ENCODE results near the gene TCF25. TPM values are rescaled to one million over a fixed set of nuclear protein-coding genes. Genes with fewer than 3 reads are reported as not detected.

TCF25 gene
- total RNA-seq, 2 donors from 2014 or later, result 127 to 158 TPM

DNA sequence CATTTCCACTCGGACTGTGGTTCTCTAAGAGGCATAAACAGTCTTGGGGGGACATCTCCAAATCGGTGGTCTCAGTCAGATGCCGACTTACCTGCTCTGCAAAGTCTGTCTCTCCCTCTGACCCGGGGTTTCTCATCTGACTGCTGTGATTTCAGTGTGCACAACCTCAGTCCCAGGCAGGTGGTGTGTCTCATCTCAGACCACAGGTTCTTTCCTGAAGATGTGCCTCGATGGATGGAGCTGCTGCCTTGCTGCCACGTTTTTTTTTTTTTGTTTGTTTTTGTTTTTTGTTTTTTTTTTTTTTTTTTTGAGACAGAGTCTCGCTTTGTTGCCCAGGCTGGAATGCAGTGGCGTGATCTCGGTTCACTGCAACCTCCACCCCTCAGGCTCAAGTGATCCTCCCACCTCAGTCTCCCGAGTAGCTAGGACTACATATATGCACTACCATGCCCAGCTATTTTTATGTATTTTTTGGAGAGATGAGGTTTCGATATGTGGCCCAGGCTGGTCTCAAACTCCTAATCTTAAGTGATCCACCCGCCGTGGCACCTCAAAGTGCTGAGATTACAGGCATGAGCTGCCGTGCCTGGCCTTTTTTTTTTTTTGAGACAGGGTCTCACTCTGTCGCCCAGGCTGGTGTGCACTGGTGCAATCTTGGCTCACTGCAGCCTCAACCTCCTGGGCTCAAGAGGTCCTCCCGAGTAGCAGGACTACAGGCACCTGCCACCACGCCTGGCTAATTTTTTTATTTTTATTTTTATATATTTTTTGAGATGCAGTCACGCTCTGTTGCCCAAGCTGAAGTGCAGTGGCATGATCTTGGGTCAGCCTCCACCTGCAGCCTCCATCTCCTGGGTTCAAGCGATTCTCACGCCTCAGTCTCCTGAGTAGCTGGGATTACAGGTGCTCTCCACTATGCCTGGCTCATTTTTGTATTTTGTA is 29.7 kb upstream of the TCF25 start:
- intact Hi-C loops (cut with DNase I), result no loop called here
- DNase-seq (ENCODE audit: low spot score), result no peak

DNA sequence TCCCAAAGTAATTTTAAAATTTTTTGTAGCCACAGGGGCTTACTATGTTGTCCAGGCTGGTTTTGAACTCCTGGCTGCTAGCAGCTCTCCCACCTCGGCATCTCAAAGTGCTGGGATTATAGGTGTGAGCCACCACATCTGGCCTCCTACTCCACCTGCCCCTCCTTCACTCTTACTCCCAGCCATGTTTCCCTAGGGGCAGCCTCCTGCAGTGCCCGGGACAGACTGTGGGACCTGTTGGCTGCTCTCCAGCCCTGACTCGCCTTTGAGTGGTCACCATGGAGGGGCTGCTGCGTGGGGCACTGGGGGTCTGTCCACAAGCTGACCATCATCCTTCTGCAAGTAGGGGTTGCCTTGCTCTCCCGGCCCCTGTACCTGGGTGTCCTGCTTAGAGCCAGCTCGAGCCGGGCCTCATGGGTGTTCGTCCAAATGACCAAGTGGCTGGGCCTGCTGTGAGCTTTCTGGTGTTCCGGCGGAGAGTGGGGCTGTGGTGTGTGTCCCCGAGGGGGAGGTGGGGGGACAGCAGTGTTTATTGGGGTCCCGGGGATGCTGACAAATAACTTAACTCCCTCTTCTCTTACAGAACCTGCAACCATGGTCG is 28.6 kb upstream of the TCF25 start:
- intact Hi-C loops (cut with DNase I), result no loop called here
- DNase-seq (ENCODE audit: low spot score), result no peak

DNA sequence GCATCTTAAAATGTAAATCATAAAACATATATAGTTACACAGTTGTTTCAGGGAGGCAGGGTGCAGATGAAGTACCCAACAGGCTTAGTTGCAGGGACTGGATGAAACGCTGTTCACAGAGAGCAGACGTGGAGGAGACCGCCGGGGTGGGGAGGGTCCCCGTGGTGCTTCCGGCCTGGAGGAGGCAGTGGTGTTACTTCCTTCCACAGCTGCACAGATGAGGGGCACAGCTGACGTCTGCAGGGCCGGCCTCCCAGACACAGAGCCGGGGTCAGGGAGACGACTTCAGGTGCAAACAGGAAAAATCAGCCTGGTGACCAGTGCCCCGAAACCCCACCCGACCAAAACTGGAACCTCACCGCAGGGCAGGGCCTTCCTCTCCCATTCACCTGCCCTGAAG is 28.0 kb upstream of the TCF25 start:
- intact Hi-C loops (cut with DNase I), result no loop called here

DNA sequence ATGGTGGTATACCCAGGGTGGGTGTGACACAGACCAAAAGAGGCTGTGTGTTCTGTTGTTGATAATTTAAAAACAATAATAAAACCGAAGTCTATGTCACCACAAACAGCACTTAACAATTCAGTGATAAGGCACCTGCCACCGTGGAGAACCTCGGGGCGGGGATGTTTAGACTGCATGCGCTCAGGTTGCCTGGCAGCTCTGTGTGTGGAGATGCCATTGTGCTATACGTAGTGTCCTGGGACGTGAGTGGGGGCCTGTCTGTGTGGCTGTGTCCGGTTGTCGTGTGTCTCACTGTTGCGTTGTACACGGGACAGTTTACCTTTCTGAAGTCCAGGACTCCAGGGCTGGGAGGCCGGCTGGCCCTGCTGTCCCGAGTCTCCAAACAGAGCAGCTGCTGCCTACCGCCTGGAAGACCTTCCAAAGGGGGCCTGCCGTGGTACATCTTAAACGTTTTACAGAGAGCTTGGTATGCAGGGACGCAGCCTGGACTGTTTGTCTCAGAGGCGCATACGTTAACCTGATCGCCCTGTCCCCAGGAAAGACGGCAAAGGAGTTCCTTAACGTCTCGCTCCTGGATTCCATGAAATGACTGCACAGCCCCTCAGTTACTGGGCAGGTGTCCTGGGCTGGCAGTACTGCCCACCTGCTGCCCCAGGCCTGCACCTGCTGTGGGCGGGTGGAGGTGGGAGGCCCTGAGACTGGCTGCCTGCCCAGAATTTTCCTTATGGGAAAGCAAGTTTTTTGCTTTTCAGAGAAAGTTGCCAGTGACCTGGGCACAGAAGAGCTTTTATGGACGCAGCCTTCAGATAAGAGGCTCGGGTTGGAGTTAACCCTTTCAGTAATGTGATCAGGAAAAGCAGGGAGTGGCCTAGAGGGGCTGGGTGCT is 26.1 kb upstream of the TCF25 start:
- intact Hi-C loops (cut with DNase I), result no loop called here
- DNase-seq (ENCODE audit: low spot score), result no peak

More for the DNA sequence above, 28.0 kb upstream of the TCF25 start:
- no peak for DNase-seq (ENCODE audit: low spot score)

DNA sequence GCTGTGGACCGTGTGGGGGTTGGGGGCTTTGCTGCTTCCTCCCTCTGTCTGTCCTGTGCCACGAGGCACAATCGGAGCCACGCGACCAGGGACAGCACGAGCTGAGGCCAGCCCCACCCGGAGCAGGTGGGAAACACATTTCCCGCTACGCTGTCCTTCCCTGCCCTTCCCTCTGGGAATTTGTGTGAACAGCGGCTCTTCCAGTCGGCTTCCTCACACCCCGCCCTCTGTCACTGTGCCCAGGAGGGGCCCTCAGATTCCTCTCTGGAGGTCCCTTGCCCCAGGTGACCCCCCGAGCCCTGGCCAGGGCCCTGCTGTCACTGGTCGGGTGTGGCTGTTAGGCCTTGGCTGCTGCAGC is 25.5 kb upstream of the TCF25 start:
- intact Hi-C loops (cut with DNase I), result no loop called here
- DNase-seq (ENCODE audit: low spot score), result no peak

DNA sequence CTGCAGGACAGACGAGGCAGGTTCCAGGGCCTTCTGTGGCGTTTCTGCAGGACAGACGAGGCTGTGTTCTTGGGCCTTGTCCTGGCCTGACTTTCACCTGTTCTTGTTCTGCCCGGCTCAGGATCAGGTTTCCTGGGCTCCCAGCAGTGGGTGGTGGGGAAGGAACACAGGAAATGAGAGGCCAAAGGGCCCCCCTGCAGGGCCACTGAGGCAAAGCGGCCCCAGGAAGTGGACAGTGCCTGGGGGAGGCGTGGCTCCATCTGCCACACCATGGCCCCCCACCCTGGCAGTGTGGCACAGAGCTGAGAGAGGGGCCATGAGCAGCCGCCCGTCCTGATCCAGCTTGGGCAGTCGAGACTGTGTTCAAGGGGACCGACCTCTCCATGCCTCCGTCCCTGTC is 24.4 kb upstream of the TCF25 start:
- no peak for DNase-seq (ENCODE audit: low spot score)
- intact Hi-C loops (cut with DNase I), result no loop called here

DNA sequence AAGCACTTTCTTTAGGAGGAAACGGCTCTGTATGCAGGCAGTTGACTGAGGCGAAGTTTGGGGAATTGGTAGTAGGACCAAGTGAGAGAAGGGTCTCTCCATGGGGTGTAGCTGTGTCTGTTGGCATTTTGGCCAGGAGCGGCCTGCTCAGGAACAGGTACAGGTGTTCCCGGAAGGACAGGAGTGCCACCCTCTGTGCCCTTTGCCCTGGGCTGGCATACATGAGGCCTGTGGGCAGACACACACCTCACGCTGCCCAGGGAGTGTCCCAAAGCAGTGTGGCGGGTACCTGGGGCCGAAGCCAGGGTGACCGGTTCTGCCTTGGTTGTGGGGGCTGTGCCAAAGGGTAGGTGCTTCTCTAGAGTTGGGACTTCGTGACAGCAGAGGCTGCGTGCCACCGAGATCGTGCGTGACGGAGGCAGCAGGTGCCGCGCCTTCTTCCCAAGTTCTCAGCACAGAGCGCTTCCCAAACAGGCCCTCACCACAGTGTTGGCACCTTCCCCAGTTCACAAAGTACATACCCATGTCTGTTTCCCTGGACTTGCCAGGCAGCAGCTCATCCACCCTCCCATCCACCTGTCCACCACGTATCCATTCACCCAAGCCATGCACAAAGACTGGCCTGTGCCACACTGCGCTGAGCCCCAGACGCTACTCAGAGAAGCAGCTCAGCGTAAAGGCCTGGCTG is 19.9 kb upstream of the TCF25 start:
- intact Hi-C loops (cut with DNase I), result no loop called here
- no peak for DNase-seq (ENCODE audit: low spot score)

DNA sequence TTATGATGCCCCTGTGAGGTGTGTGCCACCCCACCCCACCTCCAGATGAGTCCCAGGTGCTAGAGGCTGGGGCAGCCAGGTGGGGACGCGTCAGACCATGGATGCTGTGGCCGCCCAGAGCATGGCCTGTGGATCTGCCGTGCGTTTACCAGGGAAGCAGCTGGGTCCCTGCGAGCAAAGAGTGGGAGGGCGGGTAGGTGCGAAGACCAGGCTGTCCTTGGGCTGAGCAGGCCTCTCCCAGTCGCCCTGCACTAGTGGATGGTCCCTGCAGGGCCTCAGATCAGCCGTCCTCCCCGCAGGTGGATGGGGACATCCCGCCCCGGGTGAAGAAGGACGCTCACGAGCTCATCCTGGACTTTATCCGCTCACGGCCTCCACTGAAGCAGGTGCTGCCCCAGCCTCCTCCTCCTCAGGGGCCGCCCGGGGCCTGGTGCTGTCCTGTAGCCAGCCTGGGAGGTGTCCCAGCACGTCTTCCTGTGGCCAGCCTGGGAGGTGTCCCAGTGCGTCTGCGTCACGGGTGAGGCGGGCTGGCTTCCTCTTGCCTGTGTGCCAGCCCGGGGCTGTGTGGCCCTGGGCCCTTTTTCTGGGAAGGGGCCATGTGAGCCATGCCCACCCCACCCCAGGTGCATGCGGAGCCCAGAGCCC is 18.0 kb upstream of the TCF25 start:
- DNase-seq (ENCODE audit: low spot score), result no peak
- intact Hi-C loops (cut with DNase I), result no loop called here

DNA sequence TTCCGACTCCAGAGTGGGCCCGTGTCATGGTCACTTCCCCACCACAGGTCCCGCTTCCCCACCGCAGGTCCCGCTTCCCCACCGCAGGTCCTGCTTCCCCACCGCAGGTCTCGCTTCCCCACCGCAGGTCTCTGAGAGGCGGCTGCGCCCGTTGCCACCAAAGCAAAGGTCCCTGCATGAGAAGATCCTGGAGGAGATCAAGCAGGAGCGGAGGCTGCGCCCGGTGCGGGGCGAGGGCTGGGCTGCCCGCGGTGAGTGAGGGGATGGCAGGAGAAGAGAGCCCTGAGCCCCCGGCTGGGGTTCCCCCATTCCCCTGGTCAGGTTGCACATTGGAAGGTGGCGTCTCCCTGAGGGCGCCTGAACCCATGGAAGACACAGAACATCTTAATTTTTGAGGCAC is 17.4 kb upstream of the TCF25 start:
- intact Hi-C loops (cut with DNase I), result no loop called here
- no peak for DNase-seq (ENCODE audit: low spot score)

DNA sequence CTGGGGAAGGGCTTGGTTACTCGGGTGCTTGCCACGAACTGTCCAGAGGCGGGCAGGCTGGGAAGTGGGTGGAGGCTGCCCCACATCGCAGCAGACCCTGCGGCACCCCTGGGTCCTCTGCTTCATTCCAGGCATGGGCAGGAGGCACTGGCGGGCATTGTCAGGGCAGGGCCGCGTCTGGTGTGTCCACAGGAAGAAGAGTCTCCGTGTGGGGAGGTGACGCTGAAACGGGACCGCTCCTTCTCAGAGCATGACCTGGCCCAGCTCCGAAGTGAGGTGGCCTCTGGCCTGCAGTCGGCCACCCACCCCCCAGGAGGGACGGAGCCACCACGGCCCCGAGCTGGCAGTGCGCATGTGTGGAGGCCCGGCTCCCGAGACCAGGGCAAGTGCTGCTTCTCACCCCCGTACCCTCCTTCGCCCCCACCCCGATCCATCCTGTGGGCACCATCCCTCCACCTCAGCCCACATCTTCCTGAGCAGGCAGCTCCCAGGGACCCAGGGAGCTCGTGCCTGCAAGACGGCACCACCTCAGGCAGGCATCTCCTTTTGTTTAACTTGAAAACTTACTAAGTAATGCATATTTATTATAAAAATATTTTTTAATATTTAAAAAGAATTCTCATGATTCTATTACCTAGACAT is 14.3 kb upstream of the TCF25 start:
- intact Hi-C loops (cut with DNase I), result no loop called here
- no peak for DNase-seq (ENCODE audit: low spot score)

DNA sequence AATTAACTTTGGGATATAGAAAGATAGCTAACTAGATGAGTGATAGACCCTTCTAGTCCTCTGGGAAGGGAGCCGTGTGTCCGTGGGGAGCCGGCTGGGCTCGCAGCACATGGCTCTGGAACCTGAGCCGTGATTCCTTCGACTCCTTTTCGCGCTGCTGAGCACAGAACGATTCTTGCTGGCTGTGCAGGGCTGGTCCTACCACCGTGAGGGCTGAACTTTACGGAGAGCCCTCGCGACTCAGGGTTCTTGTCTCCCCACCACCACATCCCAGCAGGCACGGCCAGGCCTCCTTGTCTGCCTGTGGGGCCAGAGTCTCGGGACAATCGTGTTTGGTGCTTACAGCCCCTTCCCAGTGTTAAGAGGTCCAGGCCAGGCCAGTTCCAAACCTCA is 13.8 kb upstream of the TCF25 start:
- DNase-seq (ENCODE audit: low spot score), result no peak
- intact Hi-C loops (cut with DNase I), result no loop called here

DNA sequence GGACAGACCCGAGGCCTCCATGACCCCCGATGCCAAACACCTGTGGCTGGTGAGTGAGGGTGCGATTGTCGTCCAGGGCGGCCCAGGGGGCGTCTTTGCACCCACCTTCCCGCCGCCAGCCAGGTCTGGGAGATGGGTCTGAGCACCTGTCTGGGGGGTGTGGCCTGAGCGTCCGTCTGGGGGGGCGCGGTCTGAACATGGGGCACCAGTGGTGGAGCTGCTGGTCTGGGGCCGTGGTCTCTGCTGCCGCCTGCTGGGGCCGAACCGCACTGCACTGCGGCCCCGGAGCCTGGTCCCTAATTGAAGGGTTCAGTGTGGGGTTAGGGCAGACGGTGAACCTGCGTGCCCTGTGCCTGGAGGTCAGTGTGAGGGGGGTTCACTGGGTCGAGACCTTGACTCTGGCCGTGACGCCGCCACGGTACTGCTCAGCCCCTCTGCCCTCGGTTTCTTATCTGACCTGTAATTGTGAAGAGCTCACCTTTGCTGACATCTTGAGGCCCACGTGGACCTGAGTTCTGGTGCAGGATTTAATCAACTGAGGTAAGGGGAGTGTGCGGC is 12.6 kb upstream of the TCF25 start:
- peak; percentile 88 for DNase-seq (ENCODE audit: low spot score)
- intact Hi-C loops (cut with DNase I), result no loop called here

DNA sequence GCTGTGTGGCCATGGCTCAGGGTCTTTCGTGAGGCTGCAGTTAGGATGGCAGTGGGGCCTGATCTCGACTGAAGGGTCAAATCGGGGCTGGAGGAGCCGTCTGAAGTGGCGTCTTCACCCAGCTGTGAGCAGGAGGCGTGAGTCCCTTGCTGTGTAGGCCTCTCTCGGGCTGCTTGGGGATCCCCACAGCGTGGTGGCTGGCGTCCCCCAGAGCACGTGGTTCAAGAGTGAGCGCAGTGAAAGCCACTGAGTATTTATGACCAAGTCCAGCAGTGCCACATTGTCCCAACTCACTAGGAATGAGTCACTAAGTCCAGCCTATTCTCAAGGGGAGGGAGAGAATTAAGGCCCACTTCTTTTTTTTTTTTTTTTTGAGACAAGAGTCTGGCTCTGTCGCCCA is 11.7 kb upstream of the TCF25 start:
- intact Hi-C loops (cut with DNase I), result no loop called here
- DNase-seq (ENCODE audit: low spot score), result no peak

DNA sequence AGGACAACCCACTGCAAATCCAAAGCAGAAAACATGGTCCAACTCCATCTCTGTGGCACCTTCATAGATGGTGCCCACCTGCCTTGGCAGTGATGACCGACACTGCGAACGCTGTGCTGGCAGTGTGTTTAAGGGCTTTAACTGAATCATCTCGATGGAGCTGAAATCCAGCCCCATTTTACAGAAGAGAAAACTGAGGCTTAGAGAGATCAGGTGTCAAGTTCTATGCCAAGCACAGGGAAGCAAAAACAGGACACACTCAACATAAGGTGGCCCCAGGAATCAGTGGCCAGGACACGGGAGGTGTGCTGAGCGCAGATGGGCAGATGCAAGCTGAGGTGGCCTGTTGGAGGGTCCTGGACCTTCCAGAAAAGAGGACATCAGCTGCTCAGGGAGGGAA is 10.7 kb upstream of the TCF25 start:
- no peak for DNase-seq (ENCODE audit: low spot score)
- intact Hi-C loops (cut with DNase I), result no loop called here

DNA sequence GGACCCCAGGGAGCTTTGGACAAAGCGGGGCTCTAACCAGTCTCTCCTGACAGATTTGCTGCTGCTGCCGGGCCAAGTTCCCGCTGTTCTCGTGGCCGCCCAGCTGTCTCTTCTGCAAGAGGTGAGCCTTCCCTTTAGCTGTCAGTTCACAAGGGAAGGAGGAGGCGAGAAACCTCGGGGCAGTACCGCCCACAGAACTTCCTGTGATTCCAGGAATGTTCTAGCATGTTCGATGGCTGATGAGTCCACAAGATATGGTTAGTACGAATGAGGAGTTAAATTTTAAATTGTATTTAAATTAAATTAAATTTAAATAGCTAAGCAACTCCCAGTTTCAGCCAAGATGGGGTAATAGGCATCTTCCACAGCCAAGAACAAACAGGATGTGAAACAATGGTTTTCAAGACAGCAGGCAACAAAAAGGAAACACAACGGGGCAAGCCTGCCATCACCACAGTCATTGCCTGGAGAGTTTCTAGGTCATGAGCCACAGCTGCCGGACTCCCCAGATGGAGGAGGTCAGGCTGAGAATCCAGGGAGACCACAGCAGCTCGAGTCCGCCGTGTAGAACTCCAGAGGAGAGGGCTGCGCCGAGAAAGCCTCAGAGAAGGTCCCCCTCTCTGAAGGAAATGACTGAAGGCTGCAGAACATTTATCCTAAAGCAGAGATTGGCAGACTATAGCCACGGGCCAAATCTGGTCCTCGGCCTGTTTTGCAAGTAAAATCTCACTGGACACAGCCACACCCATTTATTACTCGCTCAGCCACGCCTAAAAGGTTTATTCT is 9.5 kb upstream of the TCF25 start:
- intact Hi-C loops (cut with DNase I), result no loop called here
- DNase-seq (ENCODE audit: low spot score), result no peak

DNA sequence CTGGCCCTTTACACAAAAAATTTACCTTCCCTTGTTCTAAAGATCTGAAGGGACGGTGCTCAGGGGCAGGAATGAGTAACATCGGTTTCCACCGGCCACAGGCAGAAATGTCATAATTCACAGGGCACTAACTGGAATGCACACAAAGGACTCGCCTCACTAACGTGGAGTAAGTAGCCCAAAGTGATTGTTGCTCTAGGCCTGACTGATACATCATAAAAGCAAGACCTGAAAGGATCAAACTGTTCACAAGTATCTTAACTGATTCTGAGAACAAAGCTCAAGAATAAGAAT is 8.9 kb upstream of the TCF25 start:
- intact Hi-C loops (cut with DNase I), result no loop called here
- DNase-seq (ENCODE audit: low spot score), result no peak

DNA sequence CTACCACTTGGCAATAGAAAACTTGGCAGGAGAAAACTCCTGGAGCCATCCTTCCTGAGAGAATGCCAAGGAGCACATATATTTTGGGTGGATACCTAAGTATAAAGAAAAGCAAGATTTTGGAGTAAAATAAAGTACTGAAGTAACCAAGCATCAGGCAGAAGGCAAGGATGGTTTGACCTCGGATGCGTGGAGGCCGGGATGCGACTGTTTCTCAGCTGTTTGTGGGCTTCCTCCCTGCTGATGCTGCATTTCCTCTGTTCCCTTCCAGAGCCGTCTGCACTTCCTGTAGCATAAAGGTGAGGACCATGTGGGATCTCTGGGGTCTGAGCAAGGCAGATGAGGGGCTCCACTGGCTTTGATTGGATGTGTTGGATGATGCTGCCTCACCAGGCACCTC is 5.5 kb upstream of the TCF25 start:
- intact Hi-C loops (cut with DNase I), result no loop called here

DNA sequence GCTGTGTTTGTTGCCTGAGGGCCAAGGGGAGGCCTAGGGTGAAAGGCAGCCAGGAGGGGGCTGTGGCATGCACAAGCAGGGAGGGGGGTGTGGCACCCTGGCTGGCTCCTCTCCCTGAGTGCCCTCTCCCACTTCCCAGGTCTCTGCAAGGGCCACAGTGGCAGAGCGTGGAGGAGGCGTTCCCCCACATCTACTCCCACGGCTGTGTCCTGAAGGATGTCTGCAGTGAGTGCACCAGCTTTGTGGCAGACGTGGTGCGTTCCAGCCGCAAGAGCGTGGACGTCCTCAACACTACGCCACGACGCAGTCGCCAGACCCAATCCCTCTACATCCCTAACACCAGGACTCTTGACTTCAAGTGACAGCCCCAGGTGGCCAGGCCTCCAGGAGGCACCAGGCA is 3.5 kb upstream of the TCF25 start:
- no peak for DNase-seq (ENCODE audit: low spot score)
- intact Hi-C loops (cut with DNase I), result no loop called here

More for the DNA sequence above, 5.5 kb upstream of the TCF25 start:
- no peak for DNase-seq (ENCODE audit: low spot score)
